HepG2 (cell line): ENCODE measurements around the gene NUDCD2. TPM values are rescaled to one million over a fixed set of nuclear protein-coding genes. Genes with fewer than 3 reads are reported as not detected.

Experiments
- ATAC-seq: fragments of 200-7000 bp; cut with Tn5 transposase; 3 replicates; pipeline ENCODE4 v1.9.1; 2020; ENCODE audit warnings: mild to moderate bottlenecking, moderate library complexity
- BruUV-seq: library from RNA; stranded (reverse); fragments of 400-500 nt; replicated peaks from 2 replicates; lab custom pipeline; 2021; lab: Mats Ljungman, UMichigan
- CTCF ChIA-PET: fragments of 300-600 bp; formaldehyde crosslinking; extraction: SDS; loops from one replicate; lab custom pipeline; 2021; ENCODE audit warnings: low total read pairs, inconsistent platforms, low intra/inter-chr PET ratio; lab: Yijun Ruan, JAX
- POLR2A ChIA-PET: fragments of 350-600 bp; sonication (Branson Sonifier 250); formaldehyde crosslinking; loops from one replicate; lab custom pipeline; 2020; ENCODE audit warnings: antibody characterized with exemption, inconsistent platforms; lab: Yijun Ruan, JAX
- DNase-seq: peaks from one replicate; pipeline ENCODE4 v3.0.0-alpha.2; 2015; ENCODE audit warnings: low spot score
- FAIRE-seq: peaks from 3 replicates; lab custom pipeline; 2011; peaks lifted over from hg19 to GRCh38; lab: Jason Lieb, UNC
- H2AFZ ChIP-seq: one replicate; pipeline ENCODE4 v1.6.1; 2011; ENCODE audit warnings: low read length, inconsistent platforms
- H3K27ac ChIP-seq: fragments of 300-600 bp; 3 replicates; pipeline ENCODE4 v1.8.0; 2011; ENCODE audit warnings: mixed run types, mild to moderate bottlenecking, mixed read lengths, low read length, inconsistent platforms; ENCODE audit not compliant: insufficient read depth; ENCODE audit errors: extremely low read length
- H3K27me3 ChIP-seq, 2 experiments: fragments of 200-600 bp in 1 of 2; 2 replicates in 1 of 2; 3 replicates in 1 of 2; pipeline versions ENCODE4 v1.6.0 to v1.8.0; 2011; ENCODE audit warnings: low read length in 2 of 2, mild to moderate bottlenecking in 2 of 2, moderate library complexity in 2 of 2, inconsistent platforms in 1 of 2; ENCODE audit not compliant: insufficient read depth in 2 of 2, control insufficient read depth in 1 of 2
- H3K36me3 ChIP-seq, 2 experiments: fragments of 200-600 bp in 1 of 2; replicated peaks in 1 of 2; 2 replicates in 1 of 2; 3 replicates in 1 of 2; pipeline versions ENCODE4 v1.5.1 to v1.8.0; 2011; ENCODE audit warnings: low read length in 2 of 2, inconsistent platforms in 1 of 2; ENCODE audit not compliant: insufficient read depth in 2 of 2, control insufficient read depth in 1 of 2
- H3K4me1 ChIP-seq: 2 replicates; pipeline ENCODE4 v1.5.1; 2012; ENCODE audit warnings: low read length, inconsistent platforms; ENCODE audit not compliant: insufficient read depth
- H3K4me2 ChIP-seq: 2 replicates; pipeline ENCODE4 v1.6.0; 2011; ENCODE audit warnings: low read depth, low read length, inconsistent platforms
- H3K4me3 ChIP-seq, 3 experiments: fragments of 200-600 bp in 1 of 3; sonication (generic), shearing (Covaris generic) in 1 of 3; replicated peaks in 1 of 3; 2 replicates each; pipeline ENCODE4 v1.5.1; 2011 to 2016; ENCODE audit warnings: low read length in 3 of 3, inconsistent platforms in 2 of 3, low read depth in 2 of 3, mild to moderate bottlenecking in 2 of 3, control low read depth in 1 of 3, mixed read lengths in 1 of 3; ENCODE audit not compliant: insufficient read depth in 1 of 3
- H3K79me2 ChIP-seq: one replicate; pipeline ENCODE4 v1.6.1; 2011; ENCODE audit warnings: low read length, inconsistent platforms; ENCODE audit not compliant: insufficient read depth
- H3K9ac ChIP-seq: 2 replicates; pipeline ENCODE4 v1.6.0; 2011; ENCODE audit warnings: mild to moderate bottlenecking, low read depth, low read length, inconsistent platforms; ENCODE audit not compliant: insufficient read depth
- H3K9me3 ChIP-seq: 2 replicates; pipeline ENCODE4 v1.5.1; 2012; ENCODE audit warnings: mild to moderate bottlenecking, low read length
- H4K20me1 ChIP-seq: 2 replicates; pipeline ENCODE4 v1.6.0; 2011; ENCODE audit warnings: inconsistent platforms, mild to moderate bottlenecking, low read length, moderate library complexity; ENCODE audit not compliant: insufficient read depth
- ATAD3A ChIP-seq: sonication (generic); formaldehyde crosslinking; IDR thresholded peaks from 2 replicates; pipeline ENCODE4 v1.4.0; 2020; ENCODE audit warnings: missing genetic modification reagents
- HDAC1 ChIP-seq: sonication (generic); formaldehyde crosslinking; IDR thresholded peaks from 2 replicates; pipeline ENCODE4 v1.5.1; 2020; ENCODE audit warnings: mild to moderate bottlenecking, missing genetic modification reagents
- HOXA9 ChIP-seq: sonication (generic); formaldehyde crosslinking; IDR thresholded peaks from 2 replicates; pipeline ENCODE4 v1.8.1; 2022; ENCODE audit warnings: missing genetic modification reagents, mild to moderate bottlenecking, moderate library complexity, borderline replicate concordance
- KLF12 ChIP-seq: sonication (generic); formaldehyde crosslinking; IDR thresholded peaks from 2 replicates; pipeline ENCODE4 v1.4.0; 2020; ENCODE audit warnings: missing genetic modification reagents, borderline replicate concordance
- MED13 ChIP-seq: sonication (generic); formaldehyde crosslinking; IDR thresholded peaks from 2 replicates; pipeline ENCODE4 v1.5.0; 2020; ENCODE audit warnings: missing genetic modification reagents
- NCOA5 ChIP-seq: sonication (generic); formaldehyde crosslinking; IDR thresholded peaks from 2 replicates; pipeline ENCODE4 v1.4.0; 2020; ENCODE audit warnings: missing genetic modification reagents
- ZFAT ChIP-seq: sonication (generic); formaldehyde crosslinking; conservative IDR thresholded peaks from 2 replicates; pipeline ENCODE4 v1.8.1; 2023; ENCODE audit warnings: missing genetic modification reagents, inconsistent platforms
- ZNF251 ChIP-seq: sonication (generic); formaldehyde crosslinking; IDR thresholded peaks from 2 replicates; pipeline ENCODE4 v1.9.0; 2021; ENCODE audit warnings: mild to moderate bottlenecking, missing genetic modification reagents
- ZNF296 ChIP-seq: sonication (generic); formaldehyde crosslinking; conservative IDR thresholded peaks from 2 replicates; pipeline ENCODE4 v1.5.0; 2020; ENCODE audit warnings: mild to moderate bottlenecking, missing genetic modification reagents
- ZNF609 ChIP-seq: sonication (generic); formaldehyde crosslinking; IDR thresholded peaks from 2 replicates; pipeline ENCODE4 v1.4.0; 2020; ENCODE audit warnings: mild to moderate bottlenecking, missing genetic modification reagents, borderline replicate concordance
- ZNF672 ChIP-seq: sonication (generic); formaldehyde crosslinking; IDR thresholded peaks from 2 replicates; pipeline ENCODE4 v1.8.1; 2022; ENCODE audit warnings: missing genetic modification reagents
- WGBS: methylation state at CpG from one replicate; pipeline ENCODE4 v1.1.6; 2017; ENCODE audit warnings: low lambda C conversion rate; 5-methylcytosine and 5-hydroxymethylcytosine counted together
- in situ Hi-C: cut with HindIII; loops from 2 replicates; pipeline ENCODE4 v1.10.0; 2017; ENCODE audit warnings: low pct_unique_long_range_greater_than_20kb; ENCODE audit not compliant: extremely low pct_ligation_motif_present
- intact Hi-C: fragments of 100-400 bp; cut with micrococcal nuclease; formaldehyde crosslinking; loops from one replicate; pipeline ENCODE4 v1.10.0; 2022; ENCODE audit not compliant: unreplicated experiment
- polyA plus RNA-seq, 8 experiments: library from polyadenylated mRNA; depleted of rRNA in 3 of 8; stranded (reverse) in 7 of 8; unstranded in 1 of 8; fragments of >200 nt; fragmentation: Illumina TruSeq in 4 of 8; extraction: Trizol in 4 of 8; gene quantifications; 2 replicates each; pipeline versions ENCODE4 v1.2.1 to v1.2.3, GENCODE V29; 2011 to 2016; ENCODE audit warnings: low read depth in 4 of 8, missing spikeins in 1 of 8, mixed read lengths in 1 of 8; ENCODE audit not compliant: insufficient read depth in 1 of 8
- total RNA-seq, 5 experiments: library from RNA; depleted of rRNA; stranded (reverse); fragments of >200 nt; fragmentation: Illumina TruSeq; extraction: Trizol; gene quantifications; 2 replicates each; pipeline ENCODE4 v1.2.3, GENCODE V29; 2016; ENCODE audit warnings: low read depth in 1 of 5
- TF ChIP-seq, protein P1 (sequence below): sonication (generic); formaldehyde crosslinking; IDR thresholded peaks from 2 replicates; pipeline ENCODE4 v1.5.0; 2020; ENCODE audit warnings: mild to moderate bottlenecking, missing genetic modification reagents, moderate library complexity

NUDCD2 gene
- total and polyA plus RNA-seq, 2 of the 13 experiments (the other 11 are each of a cell fraction or from before 2014, with no cell fraction given), result 14.8 to 39.2 TPM

DNA sequence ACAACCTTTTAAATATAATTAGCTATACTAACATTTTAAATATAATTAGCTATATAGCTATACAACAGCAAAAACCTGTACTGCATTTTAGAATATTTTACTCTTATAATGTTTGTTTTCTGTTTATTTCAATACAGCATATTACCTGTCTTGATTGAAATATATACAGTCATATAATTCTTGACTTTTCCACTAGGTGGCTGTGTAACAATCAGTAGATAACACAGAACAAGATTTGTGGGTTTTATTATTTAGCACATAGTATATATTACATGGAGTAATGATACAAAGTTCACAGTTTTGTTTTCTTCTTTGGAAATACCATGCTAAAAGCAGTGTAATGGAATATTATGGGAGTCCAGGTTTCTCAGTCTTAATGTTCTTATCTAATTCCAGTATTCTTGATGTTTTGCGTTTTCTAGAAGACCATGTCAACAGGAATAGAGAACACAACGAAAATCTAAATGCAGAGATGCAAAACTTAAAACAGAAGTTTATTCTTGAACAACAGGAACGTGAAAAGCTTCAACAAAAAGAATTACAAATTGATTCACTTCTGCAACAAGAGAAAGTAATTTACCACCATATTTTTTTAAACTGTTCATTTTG is 13.8 kb upstream of the NUDCD2 start:
- H3K4me2 ChIP-seq, result no peak overlapping the region
- no peak overlapping the region for H3K9ac ChIP-seq
- CTCF ChIA-PET, result interaction anchor here (2.4 kb wide), 1 partner anchor 29 kb away, joined by 6 read pairs; no protein-coding TSS in a partner anchor
- no peaks in the 10 kb centered on the region for H4K20me1 ChIP-seq
- no peaks in the 10 kb centered on the region for H3K79me2 ChIP-seq
- no peak for DNase-seq
- POLR2A ChIA-PET, result no interaction called here
- H3K4me3 ChIP-seq, result no peak overlapping the region
- no peak overlapping the region for H2AFZ ChIP-seq
- H3K27me3 ChIP-seq, result no peaks in the 10 kb centered on the region
- H3K4me1 ChIP-seq, result no peaks in the 10 kb centered on the region
- peak; percentile 56; the same call in 1 of the 3 replicates for ATAC-seq
- TF ChIP-seq ATAD3A (CRISPR knock-in tag) (no peak), ZNF251 (CRISPR knock-in tag) (no peak), HDAC1 (CRISPR knock-in tag) (no peak)
- TF ChIP-seq, protein P1, sequence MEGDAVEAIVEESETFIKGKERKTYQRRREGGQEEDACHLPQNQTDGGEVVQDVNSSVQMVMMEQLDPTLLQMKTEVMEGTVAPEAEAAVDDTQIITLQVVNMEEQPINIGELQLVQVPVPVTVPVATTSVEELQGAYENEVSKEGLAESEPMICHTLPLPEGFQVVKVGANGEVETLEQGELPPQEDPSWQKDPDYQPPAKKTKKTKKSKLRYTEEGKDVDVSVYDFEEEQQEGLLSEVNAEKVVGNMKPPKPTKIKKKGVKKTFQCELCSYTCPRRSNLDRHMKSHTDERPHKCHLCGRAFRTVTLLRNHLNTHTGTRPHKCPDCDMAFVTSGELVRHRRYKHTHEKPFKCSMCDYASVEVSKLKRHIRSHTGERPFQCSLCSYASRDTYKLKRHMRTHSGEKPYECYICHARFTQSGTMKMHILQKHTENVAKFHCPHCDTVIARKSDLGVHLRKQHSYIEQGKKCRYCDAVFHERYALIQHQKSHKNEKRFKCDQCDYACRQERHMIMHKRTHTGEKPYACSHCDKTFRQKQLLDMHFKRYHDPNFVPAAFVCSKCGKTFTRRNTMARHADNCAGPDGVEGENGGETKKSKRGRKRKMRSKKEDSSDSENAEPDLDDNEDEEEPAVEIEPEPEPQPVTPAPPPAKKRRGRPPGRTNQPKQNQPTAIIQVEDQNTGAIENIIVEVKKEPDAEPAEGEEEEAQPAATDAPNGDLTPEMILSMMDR, result peak; percentile 28
- no TSS peak for BruUV-seq
- H3K9me3 ChIP-seq, result no peaks in the 10 kb centered on the region
- in situ Hi-C loops (no loop called here), intact Hi-C loops (loop anchor here (1.0 kb wide), 1 partner anchor 30 kb away; no protein-coding TSS in a partner anchor)
- peaks cover 11 to 56% of the 10 kb centered on the region in 2 experiments for H3K36me3 ChIP-seq
- 92% methylated on average over 3 of the region's 3 CpGs for WGBS
- FAIRE-seq, result no peak
- no peak overlapping the region for H3K27ac ChIP-seq

DNA sequence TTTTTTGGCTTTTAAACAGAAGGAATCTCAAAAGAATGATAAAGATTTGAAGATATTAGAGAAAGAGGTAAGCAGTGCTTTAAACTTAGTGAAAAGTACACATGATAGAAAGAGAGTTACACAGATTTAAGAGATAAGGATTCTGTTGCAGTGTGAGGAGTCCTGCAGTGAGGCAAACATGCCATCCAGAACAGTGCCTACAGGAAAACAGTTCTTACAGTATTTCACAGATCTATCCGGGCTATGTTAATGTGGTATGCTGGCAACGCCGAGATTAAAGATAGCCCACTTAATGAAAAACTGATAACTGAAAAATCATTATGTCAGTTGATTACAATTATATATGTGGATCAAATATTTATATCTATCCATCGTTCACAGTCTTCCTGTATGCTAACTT is 7.8 kb upstream of the NUDCD2 start:
- no peak overlapping the region for H2AFZ ChIP-seq
- peaks cover 19% of the 10 kb centered on the region for H3K79me2 ChIP-seq
- intact Hi-C loops, result no loop called here
- H3K9me3 ChIP-seq, result no peaks in the 10 kb centered on the region
- ChIA-PET CTCF (no interaction called here), POLR2A (interaction anchor here (1.7 kb wide), 1 partner anchor 8 kb away, joined by 7 read pairs; the partner anchor contains the start of genes HMMR and NUDCD2)
- no peak overlapping the region for H3K4me3 ChIP-seq
- H3K27me3 ChIP-seq, result no peaks in the 10 kb centered on the region
- FAIRE-seq (no peak), DNase-seq (no peak), ATAC-seq (no peak)
- peaks cover 8 to 43% of the 10 kb centered on the region in 2 experiments for H3K36me3 ChIP-seq
- H4K20me1 ChIP-seq, result no peaks in the 10 kb centered on the region
- no peak overlapping the region for H3K9ac ChIP-seq
- in situ Hi-C loops, result no loop called here
- H3K4me1 ChIP-seq, result peaks cover 8% of the 10 kb centered on the region
- WGBS, result 98% methylated on average over 4 of the region's 4 CpGs
- H3K4me2 ChIP-seq, result no peak overlapping the region
- no TSS peak for BruUV-seq
- H3K27ac ChIP-seq, result no peak overlapping the region
- TF ChIP-seq KLF12 (CRISPR knock-in tag), result no peak
- TF ChIP-seq ZFAT (CRISPR knock-in tag), result no peak
- no peak for TF ChIP-seq HOXA9 (CRISPR knock-in tag)
- no peak for TF ChIP-seq ZNF672
- TF ChIP-seq NCOA5, result no peak
- no peak for TF ChIP-seq MED13 (CRISPR knock-in tag)
- TF ChIP-seq ZNF609 (CRISPR knock-in tag), result no peak
- TF ChIP-seq ZNF296, result no peak
